IMR-90 (cell line): ENCODE data around the gene CKAP4. TPM values are rescaled to one million over a fixed set of nuclear protein-coding genes. Genes with fewer than 3 reads are reported as not detected.
A peak's percentile ranks its signal among the peaks of the same experiment; 100 is the strongest.

Source experiments
- ATAC-seq: fragments of 200-7000 bp; cut with Tn5 transposase; 2 replicates; pipeline ENCODE4 v1.9.1; 2020; ENCODE audit warnings: low read depth, mild to moderate bottlenecking, moderate library complexity
- BruUV-seq: library from RNA; stranded (reverse); fragments of 400-500 nt; replicated peaks from 2 replicates; lab custom pipeline; 2021; lab: Mats Ljungman, UMichigan
- CTCF ChIA-PET: fragments of 300-600 bp; formaldehyde crosslinking; extraction: SDS; loops from one replicate; lab custom pipeline; 2021; ENCODE audit warnings: antibody characterized with exemption; lab: Yijun Ruan, JAX
- POLR2A ChIA-PET: fragments of 300-600 bp; sonication (Branson Sonifier 250); formaldehyde crosslinking; loops from one replicate; lab custom pipeline; 2022; ENCODE audit warnings: antibody characterized with exemption; ENCODE audit not compliant: unreplicated experiment; lab: Charles Lee
- DNase-seq: peaks from one replicate; pipeline ENCODE4 v3.0.0; 2013
- H2AFZ ChIP-seq: replicated peaks from 2 replicates; pipeline ENCODE3; 2013; ENCODE audit warnings: low read length, mild to moderate bottlenecking; ENCODE audit not compliant: poor library complexity
- H2AK5ac ChIP-seq: 2 replicates; pipeline ENCODE4 v1.6.1; 2013; ENCODE audit warnings: low read depth, low read length, inconsistent platforms
- H2AK9ac ChIP-seq: replicated peaks from 2 replicates; pipeline ENCODE3; 2013; ENCODE audit warnings: mild to moderate bottlenecking, low read depth, low read length, moderate library complexity; ENCODE audit not compliant: poor library complexity
- H2BK120ac ChIP-seq: 2 replicates; pipeline ENCODE4 v1.6.1; 2013; ENCODE audit warnings: low read depth, low read length, inconsistent platforms
- H2BK15ac ChIP-seq: 3 replicates; pipeline ENCODE4 v1.6.1; 2013; ENCODE audit warnings: low read depth, low read length, inconsistent platforms
- H2BK20ac ChIP-seq: 2 replicates; pipeline ENCODE4 v1.6.1; 2013; ENCODE audit warnings: low read depth, mild to moderate bottlenecking, inconsistent platforms, low read length, moderate library complexity
- H2BK5ac ChIP-seq: 2 replicates; pipeline ENCODE4 v1.6.1; 2013; ENCODE audit warnings: mild to moderate bottlenecking, low read depth, low read length, inconsistent platforms; ENCODE audit not compliant: poor library complexity, severe bottlenecking
- H3K14ac ChIP-seq: replicated peaks from 2 replicates; pipeline ENCODE4 v1.6.1; 2013; ENCODE audit warnings: low read depth, low read length, inconsistent platforms
- H3K18ac ChIP-seq: 2 replicates; pipeline ENCODE4 v1.6.1; 2013; ENCODE audit warnings: low read depth, low read length, control low read depth
- H3K23ac ChIP-seq: 2 replicates; pipeline ENCODE4 v1.6.1; 2013; ENCODE audit warnings: low read depth, low read length, inconsistent platforms
- H3K27ac ChIP-seq: 2 replicates; pipeline ENCODE4 v1.5.1; 2013; ENCODE audit warnings: mild to moderate bottlenecking, control low read depth, low read length; ENCODE audit not compliant: insufficient read depth
- H3K27me3 ChIP-seq: 2 replicates; pipeline ENCODE4 v1.6.1; 2013; ENCODE audit warnings: low read length; ENCODE audit not compliant: control insufficient read depth, insufficient read depth
- H3K36me3 ChIP-seq: 2 replicates; pipeline ENCODE4 v1.6.1; 2013; ENCODE audit warnings: low read length, mixed read lengths; ENCODE audit not compliant: control insufficient read depth, insufficient read depth
- H3K4ac ChIP-seq: 2 replicates; pipeline ENCODE4 v1.6.1; 2013; ENCODE audit warnings: low read depth, low read length, inconsistent platforms
- H3K4me1 ChIP-seq: 2 replicates; pipeline ENCODE4 v1.6.1; 2013; ENCODE audit warnings: low read length, mixed read lengths; ENCODE audit not compliant: control insufficient read depth, insufficient read depth
- H3K4me2 ChIP-seq: 2 replicates; pipeline ENCODE4 v1.6.1; 2013; ENCODE audit warnings: low read depth, mild to moderate bottlenecking, control low read depth, low read length, moderate library complexity
- H3K4me3 ChIP-seq: 2 replicates; pipeline ENCODE4 v1.5.1; 2013; ENCODE audit warnings: low read depth, mild to moderate bottlenecking, control low read depth, low read length, moderate library complexity; ENCODE audit not compliant: insufficient read depth
- H3K56ac ChIP-seq: 2 replicates; pipeline ENCODE4 v1.6.1; 2013; ENCODE audit warnings: low read length, inconsistent platforms; ENCODE audit not compliant: insufficient read depth; ENCODE audit errors: extremely low read depth
- H3K79me1 ChIP-seq, 2 experiments: 2 replicates each; pipeline ENCODE4 v1.6.1; 2013; ENCODE audit warnings: low read length in 2 of 2, inconsistent platforms in 1 of 2, low read depth in 1 of 2
- H3K9ac ChIP-seq: 2 replicates; pipeline ENCODE4 v1.6.1; 2013; ENCODE audit warnings: low read depth, low read length, control low read depth
- H3K9me1 ChIP-seq: 2 replicates; pipeline ENCODE4 v1.6.1; 2013; ENCODE audit warnings: low read length, inconsistent platforms; ENCODE audit not compliant: insufficient read depth
- H3K9me3 ChIP-seq: 2 replicates; pipeline ENCODE4 v1.6.1; 2013; ENCODE audit warnings: low read length; ENCODE audit not compliant: control insufficient read depth, insufficient read depth
- H4K20me1 ChIP-seq: 2 replicates; pipeline ENCODE4 v1.6.1; 2013; ENCODE audit warnings: low read length, inconsistent platforms; ENCODE audit not compliant: insufficient read depth
- H4K5ac ChIP-seq: 2 replicates; pipeline ENCODE4 v1.6.1; 2013; ENCODE audit warnings: mild to moderate bottlenecking, low read depth, low read length, control low read depth
- H4K8ac ChIP-seq, 2 experiments: 2 replicates each; pipeline ENCODE4 v1.6.1; 2013; ENCODE audit warnings: low read depth in 2 of 2, low read length in 2 of 2, control low read depth in 1 of 2, inconsistent platforms in 1 of 2
- H4K91ac ChIP-seq: 2 replicates; pipeline ENCODE4 v1.6.1; 2013; ENCODE audit warnings: low read depth, low read length, inconsistent platforms; ENCODE audit not compliant: insufficient read depth
- BHLHE40 ChIP-seq: fragments of 150-350 bp; IDR thresholded peaks from 2 replicates; pipeline ENCODE4 v1.6.1; 2016; ENCODE audit warnings: mild to moderate bottlenecking, low read depth, low read length
- CEBPB ChIP-seq: IDR thresholded peaks from 2 replicates; pipeline ENCODE4 v1.6.1; 2012; ENCODE audit warnings: low read depth, low read length, improper control_type of control experiment
- CHD1 ChIP-seq: IDR thresholded peaks from 2 replicates; pipeline ENCODE4 v1.6.1; 2012; ENCODE audit warnings: low read depth, low read length, improper control_type of control experiment
- CTCF ChIP-seq: conservative IDR thresholded peaks from 2 replicates; pipeline ENCODE4 v1.5.1; 2012; ENCODE audit warnings: mild to moderate bottlenecking, low read depth, low read length, improper control_type of control experiment
- MAZ ChIP-seq: IDR thresholded peaks from 2 replicates; pipeline ENCODE4 v1.6.1; 2012; ENCODE audit warnings: low read depth, mild to moderate bottlenecking, low read length, improper control_type of control experiment, moderate library complexity, borderline replicate concordance
- POLR2A ChIP-seq: IDR thresholded peaks from 2 replicates; pipeline ENCODE4 v1.6.1; 2012; ENCODE audit warnings: mild to moderate bottlenecking, low read depth, low read length
- RAD21 ChIP-seq: IDR thresholded peaks from 2 replicates; pipeline ENCODE4 v1.6.1; 2012; ENCODE audit warnings: low read length, improper control_type of control experiment
- RCOR1 ChIP-seq: IDR thresholded peaks from 2 replicates; pipeline ENCODE4 v1.6.1; 2012; ENCODE audit warnings: mild to moderate bottlenecking, low read length, improper control_type of control experiment; ENCODE audit not compliant: insufficient replicate concordance
- WGBS, 2 experiments: methylation state at CpG; one replicate each; pipeline versions ENCODE4 v1.1.5 to v1.1.7; 2013; ENCODE audit warnings: missing lambda C conversion rate in 2 of 2; ENCODE audit not compliant: insufficient read length in 1 of 2; ENCODE audit errors: extremely low coverage in 2 of 2; 5-methylcytosine and 5-hydroxymethylcytosine counted together
- dilution Hi-C: fragments of 300-500 bp; cut with HindIII; formaldehyde crosslinking; loops from one replicate; pipeline ENCODE4 v1.14.3; 2018; ENCODE audit warnings: low sequenced_read_pairs; ENCODE audit not compliant: unreplicated experiment
- in situ Hi-C: fragments of 300-500 bp; cut with MboI; formaldehyde crosslinking; loops from 3 replicates; pipeline ENCODE4 v1.14.3; 2019; ENCODE audit warnings: low sequenced_read_pairs, inconsistent platforms, mixed read lengths
- intact Hi-C: fragments of 100-400 bp; cut with micrococcal nuclease; formaldehyde crosslinking; loops from 2 replicates; pipeline ENCODE4 v1.10.0; 2022
- polyA plus RNA-seq, 3 experiments: library from polyadenylated mRNA; depleted of rRNA; stranded (reverse); fragments of >200 nt; gene quantifications; 2 replicates each; pipeline ENCODE4 v1.2.3, GENCODE V29; 2012; ENCODE audit warnings: low replicate concordance in 1 of 3
- total RNA-seq: library from RNA; depleted of rRNA; stranded (reverse); fragments of >200 nt; gene quantifications from 2 replicates; pipeline ENCODE4 v1.2.3, GENCODE V29; 2012

Gene CKAP4
- total and polyA plus RNA-seq, 2 of the 4 experiments (the other 2 are of a cell fraction) = 94.5 to 297 TPM

GRCh38 chr12:106248846-106249371, 1.1 kb upstream of the CKAP4 start (continued):
- no peak for TF ChIP-seq RAD21

GRCh38 chr12:106248312-106248845, 559 bp upstream of the CKAP4 start:
- no peaks in the 10 kb centered on the region for H3K27me3 ChIP-seq
- peaks cover 38% of the 10 kb centered on the region for H3K9me1 ChIP-seq
- peak overlapping the region; percentile 83 for H2BK5ac ChIP-seq
- H4K8ac ChIP-seq = peak overlapping the region; percentile 30 to 70
- H2BK120ac ChIP-seq = peak overlapping the region; percentile 8
- peaks cover 31% of the 10 kb centered on the region for H4K20me1 ChIP-seq
- H3K4me2 ChIP-seq = peak overlapping the region; percentile 94
- DNase-seq = peak; percentile 81
- no peaks in the 10 kb centered on the region for H3K9me3 ChIP-seq
- H4K91ac ChIP-seq = peak overlapping the region; percentile 23
- in situ Hi-C loops = no loop called here
- intact Hi-C loops = loop anchor here (2.0 to 5.0 kb wide), 3 partner anchors 39 to 108 kb away; partner anchors contain the start of gene POLR3B
- peak overlapping the region; percentile 81 for H3K4ac ChIP-seq
- peaks cover 12 to 39% of the 10 kb centered on the region in 2 experiments for H3K79me1 ChIP-seq
- peak overlapping the region; percentile 32 for H3K14ac ChIP-seq
- peaks cover 17% of the 10 kb centered on the region for H3K4me1 ChIP-seq
- H4K5ac ChIP-seq = peak overlapping the region; percentile 73
- peak overlapping the region; percentile 85 for H3K9ac ChIP-seq
- H3K18ac ChIP-seq = peak overlapping the region; percentile 50; the same call in 1 of the 2 replicates
- ChIA-PET POLR2A (interaction anchor here (1.3 kb wide), 1 partner anchor 21 kb away, joined by 3 read pairs; no protein-coding TSS in a partner anchor), CTCF (interaction anchor here (1.2 kb wide), 1 partner anchor 47 kb away, joined by 3 read pairs; no protein-coding TSS in a partner anchor)
- H3K36me3 ChIP-seq = peaks cover 7% of the 10 kb centered on the region
- H3K4me3 ChIP-seq = peak overlapping the region; percentile 78
- H3K27ac ChIP-seq = peak overlapping the region; percentile 86
- H3K56ac ChIP-seq = peak overlapping the region; percentile 60
- no TSS peak for BruUV-seq
- ATAC-seq = peak; percentile 25
- H2AFZ ChIP-seq = peak overlapping the region; percentile 81
- peak overlapping the region; percentile 1; the same call in 1 of the 2 replicates for H2AK5ac ChIP-seq
- dilution Hi-C loops = no loop called here
- no peak for TF ChIP-seq RCOR1
- no peak for TF ChIP-seq CHD1
- peak; percentile 22; the same call in 1 of the 2 replicates for TF ChIP-seq MAZ
- no peak for TF ChIP-seq CTCF
- no peak for TF ChIP-seq BHLHE40
- no peak for TF ChIP-seq CEBPB
- TF ChIP-seq POLR2A = peak; percentile 49; the same call in 1 of the 2 replicates
- H2AK9ac ChIP-seq = peak overlapping the region; percentile 56
- 0% methylated on average over 5 of the region's 36 CpGs; no CpG with 5 or more reads in 1 of the 2 experiments for WGBS, 2 experiments
- no peak overlapping the region for H2BK20ac ChIP-seq
- H3K23ac ChIP-seq = peak overlapping the region; percentile 20
- 0 out of 3 replicates have a peak overlapping the region, but pooled peaks have one; percentile 12 for H2BK15ac ChIP-seq
